Naive B cell (primary cell): ENCODE data around the gene ADRB1. TPM values are rescaled to one million over a fixed set of nuclear protein-coding genes. Genes with fewer than 3 reads are reported as not detected.
A peak's percentile ranks its signal among the peaks of the same experiment; 100 is the strongest.

Source experiments
- ATAC-seq, 2 donors: fragments of 150-1000 bp; cut with Tn5 transposase; 2 replicates each; pipeline ENCODE4 v1.10.0; 2021; ENCODE audit warnings: low read depth in 2 of 2, mild to moderate bottlenecking in 2 of 2, moderate library complexity in 2 of 2
- DNase-seq: peaks from one replicate; pipeline ENCODE4 v3.0.0; 2022
- H3K27ac Mint-ChIP-seq, 6 donors: one replicate each; pipeline ENCODE4 v1.8.0; 2020 to 2022; ENCODE audit warnings: mild to moderate bottlenecking in 6 of 6, mixed read lengths in 6 of 6, moderate library complexity in 5 of 6, inconsistent platforms in 2 of 6
- H3K27me3 Mint-ChIP-seq, 3 donors: one replicate each; pipeline ENCODE4 v1.8.0; 2021 to 2022; ENCODE audit warnings: mixed read lengths in 3 of 3, mild to moderate bottlenecking in 1 of 3
- H3K36me3 Mint-ChIP-seq, 2 donors: one replicate each; pipeline ENCODE4 v1.8.0; 2020 to 2022; ENCODE audit warnings: mixed read lengths in 2 of 2, inconsistent platforms in 1 of 2, mild to moderate bottlenecking in 1 of 2
- H3K4me1 Mint-ChIP-seq, 3 donors: one replicate each; pipeline ENCODE4 v1.8.0; 2020 to 2022; ENCODE audit warnings: mixed read lengths in 3 of 3, inconsistent platforms in 1 of 3, mild to moderate bottlenecking in 1 of 3, moderate library complexity in 1 of 3
- H3K4me3 Mint-ChIP-seq, 8 donors: one replicate each; pipeline ENCODE4 v1.8.0; 2020 to 2022; ENCODE audit warnings: mild to moderate bottlenecking in 8 of 8, mixed read lengths in 8 of 8, moderate library complexity in 8 of 8, inconsistent platforms in 2 of 8
- H3K9me3 Mint-ChIP-seq, 7 donors: one replicate each; pipeline ENCODE4 v1.8.0; 2020 to 2022; ENCODE audit warnings: mixed read lengths in 7 of 7, mild to moderate bottlenecking in 5 of 7, inconsistent platforms in 2 of 7, moderate library complexity in 1 of 7
- polyA plus RNA-seq, 6 donors: library from polyadenylated mRNA; unstranded; fragments of 300-500 nt; fragmentation: Illumina TruSeq; gene quantifications; one replicate each; pipeline ENCODE4 v1.2.3, GENCODE V29; 2021; ENCODE audit warnings: low read depth in 6 of 6

Gene ADRB1
- polyA plus RNA-seq, 6 donors from 2014 or later = 0.66 TPM; not detected in 5

DNA sequence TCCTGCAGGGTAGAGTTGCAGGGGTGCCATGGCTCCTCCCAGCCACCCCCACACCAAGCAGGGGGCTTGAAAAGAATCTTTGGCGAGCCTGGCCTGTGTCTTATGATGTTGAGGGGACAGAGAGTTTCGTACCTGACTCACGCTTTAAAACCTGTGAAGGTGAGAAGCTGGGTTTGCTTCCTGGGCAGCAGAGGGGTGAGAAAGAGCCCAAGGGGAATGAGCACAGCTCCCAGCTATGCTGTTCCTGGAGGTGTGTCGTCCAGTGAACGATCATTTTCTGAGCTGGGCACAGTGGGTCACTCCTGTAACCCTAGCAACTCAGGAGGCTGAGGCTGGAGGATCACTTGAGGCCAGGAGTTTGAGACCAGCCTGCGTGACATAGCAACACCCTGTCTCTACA, 13.5 kb upstream of the ADRB1 start:
- H3K27ac Mint-ChIP-seq = no peak overlapping the region

DNA sequence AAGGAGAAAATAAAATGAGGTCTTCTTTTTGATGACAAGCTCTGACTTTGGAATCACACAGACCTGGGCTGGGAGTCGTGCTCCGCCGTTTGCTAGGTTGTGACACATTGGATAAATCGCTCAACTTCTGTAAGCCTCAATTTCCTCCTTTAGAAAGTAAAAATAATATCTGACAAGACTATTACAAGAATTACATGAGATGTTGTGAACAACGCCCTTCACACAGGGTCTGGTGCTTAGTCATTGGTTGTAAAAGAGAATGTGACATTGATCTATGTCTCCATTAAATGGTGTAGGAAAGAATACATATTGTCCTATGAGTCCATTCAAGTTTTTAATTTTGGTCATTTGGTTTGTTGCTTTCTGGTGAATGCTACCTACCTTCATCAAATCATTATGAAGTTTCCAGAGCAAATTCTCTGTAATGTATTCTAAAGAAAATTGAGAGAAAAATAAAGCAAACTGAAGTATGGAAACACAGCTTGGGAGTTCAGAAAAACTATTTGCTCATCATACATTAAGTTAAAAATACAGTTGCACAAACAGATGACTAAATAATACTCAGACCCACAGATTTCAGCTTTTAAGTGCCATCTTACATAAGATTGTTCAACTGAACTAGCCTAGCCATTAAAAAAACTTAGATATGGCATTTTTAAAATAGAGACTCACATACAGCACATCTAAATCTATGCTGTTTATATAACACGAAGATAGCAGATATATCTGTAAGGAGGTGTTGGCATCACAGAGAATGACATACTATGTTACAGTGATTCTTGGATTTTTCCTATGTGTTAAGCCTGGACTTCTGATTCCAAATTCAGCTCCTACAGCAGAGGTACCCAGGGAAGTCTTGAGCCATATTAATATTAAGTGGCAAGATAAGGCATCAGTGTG, 12.3 kb upstream of the ADRB1 start:
- ATAC-seq = no peak
- Mint-ChIP-seq H3K4me3 (no peak overlapping the region), H3K4me1 (peaks cover 0 to 23% (median 23%) of the 10 kb centered on the region in 3 donors), H3K27me3 (peaks cover 0 to 5% (median 0%) of the 10 kb centered on the region in 3 donors), H3K9me3 (no peaks in the 10 kb centered on the region), H3K36me3 (no peaks in the 10 kb centered on the region), H3K27ac (no peak overlapping the region)
- DNase-seq = no peak

More for the DNA sequence above, 13.5 kb upstream of the ADRB1 start:
- H3K9me3 Mint-ChIP-seq = no peaks in the 10 kb centered on the region
- peaks cover 6 to 29% (median 28%) of the 10 kb centered on the region in 3 donors for H3K4me1 Mint-ChIP-seq
- DNase-seq (no peak), ATAC-seq (no peak)
- no peaks in the 10 kb centered on the region for H3K36me3 Mint-ChIP-seq
- no peak overlapping the region for H3K4me3 Mint-ChIP-seq
- H3K27me3 Mint-ChIP-seq = peaks cover 0 to 5% (median 0%) of the 10 kb centered on the region in 3 donors

DNA sequence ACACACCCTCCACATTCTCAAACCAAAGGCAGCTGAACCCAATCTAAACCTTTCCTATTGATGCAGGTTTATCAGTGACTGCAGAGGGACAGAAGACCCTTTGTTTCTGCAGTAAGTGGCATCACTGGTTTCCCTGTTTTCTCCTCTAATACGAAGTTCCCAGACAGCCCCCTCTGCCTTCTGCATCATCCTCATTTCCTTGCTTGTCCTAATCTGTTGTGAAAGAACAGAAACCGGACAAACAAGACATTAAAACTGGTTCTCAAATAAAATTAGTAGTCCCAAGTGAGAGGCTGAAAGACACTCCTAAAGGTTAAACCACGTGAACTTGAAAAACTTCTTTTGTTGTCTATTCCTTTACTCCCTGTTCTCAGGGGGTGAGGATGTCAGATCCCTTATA, 10.1 kb upstream of the ADRB1 start:
- Mint-ChIP-seq H3K9me3 (no peaks in the 10 kb centered on the region), H3K27me3 (peaks cover 0 to 5% (median 1%) of the 10 kb centered on the region in 3 donors), H3K36me3 (no peaks in the 10 kb centered on the region), H3K4me1 (peaks cover 0 to 12% (median 10%) of the 10 kb centered on the region in 3 donors), H3K27ac (peak overlapping the region in 2 of 6 donors; percentile 33 to 44), H3K4me3 (no peak overlapping the region)
- ATAC-seq (no peak), DNase-seq (no peak)

DNA sequence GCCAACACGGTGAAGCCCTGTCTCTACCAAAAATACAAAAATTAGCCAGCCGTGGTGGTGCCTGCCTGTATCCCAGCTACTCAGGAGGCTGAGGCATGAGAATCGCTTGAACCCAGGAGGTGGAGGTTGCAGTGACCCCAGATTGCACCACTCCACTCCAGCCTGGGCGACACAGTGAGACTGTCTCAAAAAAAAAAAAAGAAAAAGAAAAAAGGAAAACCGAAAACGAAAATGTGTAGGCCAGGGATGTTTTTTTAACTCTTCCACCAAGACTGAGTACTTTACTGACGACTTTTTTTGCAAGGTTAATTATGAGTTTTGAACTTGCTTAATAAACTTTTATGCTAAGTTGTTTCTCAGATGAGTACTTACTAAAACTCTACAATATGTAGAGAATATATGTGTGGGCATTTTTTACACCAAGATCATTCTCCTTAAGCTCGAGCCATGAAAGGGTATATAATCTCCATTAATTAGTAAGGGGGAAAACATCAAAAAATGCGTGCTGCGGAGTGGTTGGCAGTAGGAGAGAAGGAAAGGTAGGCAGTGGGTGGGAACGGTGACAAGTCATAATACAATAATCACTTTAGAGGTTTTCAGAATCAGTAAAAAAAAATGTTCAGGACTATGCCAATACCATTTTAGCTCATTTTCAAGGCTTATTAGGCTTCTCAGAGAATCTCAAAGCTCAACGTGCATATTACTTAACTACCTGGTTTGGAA, 8.6 kb upstream of the ADRB1 start:
- Mint-ChIP-seq H3K4me3 (peak overlapping the region in 2 of 8 donors; percentile 58 to 62), H3K27me3 (peaks cover 1 to 14% (median 12%) of the 10 kb centered on the region in 3 donors), H3K27ac (peak overlapping the region in 3 of 6 donors; percentile 42 to 89 (median 47)), H3K36me3 (no peaks in the 10 kb centered on the region), H3K4me1 (peaks cover 0 to 12% (median 10%) of the 10 kb centered on the region in 3 donors), H3K9me3 (no peaks in the 10 kb centered on the region)
- ATAC-seq = peak in 1 of 2 donors; percentile 99
- no peak for DNase-seq

DNA sequence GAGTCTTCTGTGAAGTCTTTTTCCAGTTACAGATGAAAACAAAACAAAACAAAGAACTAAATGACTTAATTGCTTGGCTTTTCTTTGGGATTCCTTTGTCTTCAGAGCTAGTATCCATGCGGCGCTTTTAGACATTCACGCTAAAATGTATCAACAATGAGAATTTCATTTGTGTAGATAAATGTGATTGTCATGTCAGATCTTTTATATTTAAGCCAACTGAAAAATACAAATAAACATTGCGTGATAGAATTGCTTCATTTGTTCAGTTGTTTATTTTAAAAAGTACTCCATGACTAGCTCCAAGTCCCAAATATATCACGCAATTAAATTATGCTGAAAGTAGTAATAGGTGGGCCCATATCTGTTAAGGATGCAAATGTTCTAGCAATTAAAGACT, 7.9 kb upstream of the ADRB1 start:
- Mint-ChIP-seq H3K4me1 (peaks cover 0 to 12% (median 10%) of the 10 kb centered on the region in 3 donors), H3K27me3 (peaks cover 6 to 19% (median 18%) of the 10 kb centered on the region in 3 donors)

DNA sequence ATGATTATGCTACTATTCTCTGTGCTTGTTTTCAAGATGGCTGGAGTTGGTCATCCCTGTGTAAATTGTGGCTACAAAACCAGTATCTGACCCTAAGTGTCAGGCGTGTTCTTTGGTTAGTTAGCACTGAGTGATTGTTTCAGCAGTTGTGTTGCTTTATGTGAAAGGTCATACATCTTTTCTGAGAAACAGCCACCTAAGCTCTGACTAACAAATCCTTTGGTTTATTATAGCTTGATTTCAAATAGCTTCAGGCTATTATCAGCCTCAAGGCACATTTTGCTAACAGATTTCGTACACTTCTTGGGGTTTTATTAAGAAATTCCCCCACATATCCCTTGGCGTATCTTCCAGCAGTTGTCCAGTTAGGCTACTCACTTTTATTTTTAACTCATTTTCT, 4.8 kb upstream of the ADRB1 start:
- no peaks in the 10 kb centered on the region for H3K9me3 Mint-ChIP-seq
- H3K27ac Mint-ChIP-seq = no peak overlapping the region
- H3K4me1 Mint-ChIP-seq = peaks cover 6 to 20% (median 17%) of the 10 kb centered on the region in 3 donors
- no peak overlapping the region for H3K4me3 Mint-ChIP-seq
- ATAC-seq (no peak), DNase-seq (no peak)
- H3K36me3 Mint-ChIP-seq = no peaks in the 10 kb centered on the region
- peaks cover 6 to 38% (median 29%) of the 10 kb centered on the region in 3 donors for H3K27me3 Mint-ChIP-seq

More for the DNA sequence above, 7.9 kb upstream of the ADRB1 start:
- no peak overlapping the region for H3K27ac Mint-ChIP-seq
- DNase-seq = no peak
- H3K4me3 Mint-ChIP-seq = no peak overlapping the region
- ATAC-seq = no peak
- no peaks in the 10 kb centered on the region for H3K36me3 Mint-ChIP-seq
- no peaks in the 10 kb centered on the region for H3K9me3 Mint-ChIP-seq

DNA sequence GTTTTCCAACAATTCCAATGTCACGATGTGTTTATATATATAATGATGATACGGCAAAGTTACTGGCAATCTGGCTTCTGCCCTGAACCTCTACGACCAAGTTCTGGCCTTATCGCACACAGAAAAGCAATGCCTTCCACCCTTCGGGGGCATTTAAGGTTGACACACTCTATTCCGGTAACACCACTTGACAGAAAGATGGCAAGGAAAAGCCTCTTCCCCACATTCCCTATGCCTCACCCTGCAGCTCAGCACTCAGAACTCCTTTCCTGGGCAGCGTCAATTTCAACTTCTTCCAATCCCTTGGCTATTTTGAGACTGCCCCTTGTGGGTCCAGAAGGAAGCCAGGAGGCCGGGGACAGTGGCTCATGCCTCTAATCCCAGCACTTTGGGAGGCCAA, 2.5 kb upstream of the ADRB1 start:
- no peak overlapping the region for H3K27ac Mint-ChIP-seq
- no peaks in the 10 kb centered on the region for H3K36me3 Mint-ChIP-seq
- DNase-seq (no peak), ATAC-seq (no peak)
- H3K4me1 Mint-ChIP-seq = peaks cover 16 to 19% (median 18%) of the 10 kb centered on the region in 3 donors
- peak overlapping the region in 2 of 8 donors; percentile 12 to 15 for H3K4me3 Mint-ChIP-seq
- H3K9me3 Mint-ChIP-seq = peaks cover 0 to 4% (median 0%) of the 10 kb centered on the region in 7 donors
- peaks cover 21 to 54% (median 42%) of the 10 kb centered on the region in 3 donors for H3K27me3 Mint-ChIP-seq

DNA sequence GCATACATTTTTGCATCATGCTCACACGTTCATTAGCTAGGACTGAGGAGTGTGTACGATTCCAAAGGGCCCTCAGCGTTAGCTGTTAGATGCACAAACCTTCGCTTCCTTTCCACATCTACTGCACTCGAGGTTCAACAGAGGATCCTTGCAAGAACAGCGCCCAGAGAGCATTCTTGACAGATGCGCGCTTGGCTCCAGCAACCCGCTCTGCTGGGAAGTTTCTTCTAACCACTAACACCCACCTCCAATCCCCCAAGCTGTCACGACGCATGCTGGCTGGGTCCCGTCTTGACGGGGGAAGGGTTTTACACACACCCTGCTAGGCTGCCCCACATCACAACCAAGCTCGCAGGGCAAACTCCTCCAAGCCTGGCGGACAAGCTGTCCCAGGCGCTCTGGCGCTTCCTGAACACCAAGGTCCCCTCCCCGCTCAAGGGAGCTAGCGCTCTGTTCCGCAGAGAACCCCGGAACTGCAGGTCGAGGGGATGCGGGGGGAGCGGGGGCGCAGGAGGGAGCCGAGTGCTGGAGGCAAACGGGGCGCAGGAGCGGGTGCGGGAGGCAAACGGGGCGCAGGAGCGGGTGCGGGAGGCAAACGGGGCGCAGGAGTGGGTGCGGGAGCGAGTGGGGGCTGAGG, 653 bp upstream of the ADRB1 start:
- DNase-seq (peak; percentile 25), ATAC-seq (peak; percentile 38 to 49)
- peaks cover 0 to 4% (median 0%) of the 10 kb centered on the region in 7 donors for H3K9me3 Mint-ChIP-seq
- H3K4me1 Mint-ChIP-seq = peaks cover 18 to 20% (median 19%) of the 10 kb centered on the region in 3 donors
- H3K36me3 Mint-ChIP-seq = no peaks in the 10 kb centered on the region
- no peak overlapping the region for H3K27ac Mint-ChIP-seq
- peak overlapping the region; percentile 68 to 94 (median 84) for H3K4me3 Mint-ChIP-seq
- peaks cover 22 to 58% (median 55%) of the 10 kb centered on the region in 3 donors for H3K27me3 Mint-ChIP-seq

DNA sequence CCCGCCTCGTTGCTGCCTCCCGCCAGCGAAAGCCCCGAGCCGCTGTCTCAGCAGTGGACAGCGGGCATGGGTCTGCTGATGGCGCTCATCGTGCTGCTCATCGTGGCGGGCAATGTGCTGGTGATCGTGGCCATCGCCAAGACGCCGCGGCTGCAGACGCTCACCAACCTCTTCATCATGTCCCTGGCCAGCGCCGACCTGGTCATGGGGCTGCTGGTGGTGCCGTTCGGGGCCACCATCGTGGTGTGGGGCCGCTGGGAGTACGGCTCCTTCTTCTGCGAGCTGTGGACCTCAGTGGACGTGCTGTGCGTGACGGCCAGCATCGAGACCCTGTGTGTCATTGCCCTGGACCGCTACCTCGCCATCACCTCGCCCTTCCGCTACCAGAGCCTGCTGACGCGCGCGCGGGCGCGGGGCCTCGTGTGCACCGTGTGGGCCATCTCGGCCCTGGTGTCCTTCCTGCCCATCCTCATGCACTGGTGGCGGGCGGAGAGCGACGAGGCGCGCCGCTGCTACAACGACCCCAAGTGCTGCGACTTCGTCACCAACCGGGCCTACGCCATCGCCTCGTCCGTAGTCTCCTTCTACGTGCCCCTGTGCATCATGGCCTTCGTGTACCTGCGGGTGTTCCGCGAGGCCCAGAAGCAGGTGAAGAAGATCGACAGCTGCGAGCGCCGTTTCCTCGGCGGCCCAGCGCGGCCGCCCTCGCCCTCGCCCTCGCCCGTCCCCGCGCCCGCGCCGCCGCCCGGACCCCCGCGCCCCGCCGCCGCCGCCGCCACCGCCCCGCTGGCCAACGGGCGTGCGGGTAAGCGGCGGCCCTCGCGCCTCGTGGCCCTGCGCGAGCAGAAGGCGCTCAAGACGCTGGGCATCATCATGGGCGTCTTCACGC, 825 bp downstream of the ADRB1 start:
- H3K27ac Mint-ChIP-seq = no peak overlapping the region
- H3K4me1 Mint-ChIP-seq = peaks cover 19 to 23% (median 20%) of the 10 kb centered on the region in 3 donors
- DNase-seq (no peak), ATAC-seq (no peak)
- H3K27me3 Mint-ChIP-seq = peaks cover 25 to 65% (median 60%) of the 10 kb centered on the region in 3 donors
- no peaks in the 10 kb centered on the region for H3K36me3 Mint-ChIP-seq
- H3K9me3 Mint-ChIP-seq = peaks cover 0 to 4% (median 0%) of the 10 kb centered on the region in 7 donors
- H3K4me3 Mint-ChIP-seq = peak overlapping the region; percentile 80 to 93 (median 83)

DNA sequence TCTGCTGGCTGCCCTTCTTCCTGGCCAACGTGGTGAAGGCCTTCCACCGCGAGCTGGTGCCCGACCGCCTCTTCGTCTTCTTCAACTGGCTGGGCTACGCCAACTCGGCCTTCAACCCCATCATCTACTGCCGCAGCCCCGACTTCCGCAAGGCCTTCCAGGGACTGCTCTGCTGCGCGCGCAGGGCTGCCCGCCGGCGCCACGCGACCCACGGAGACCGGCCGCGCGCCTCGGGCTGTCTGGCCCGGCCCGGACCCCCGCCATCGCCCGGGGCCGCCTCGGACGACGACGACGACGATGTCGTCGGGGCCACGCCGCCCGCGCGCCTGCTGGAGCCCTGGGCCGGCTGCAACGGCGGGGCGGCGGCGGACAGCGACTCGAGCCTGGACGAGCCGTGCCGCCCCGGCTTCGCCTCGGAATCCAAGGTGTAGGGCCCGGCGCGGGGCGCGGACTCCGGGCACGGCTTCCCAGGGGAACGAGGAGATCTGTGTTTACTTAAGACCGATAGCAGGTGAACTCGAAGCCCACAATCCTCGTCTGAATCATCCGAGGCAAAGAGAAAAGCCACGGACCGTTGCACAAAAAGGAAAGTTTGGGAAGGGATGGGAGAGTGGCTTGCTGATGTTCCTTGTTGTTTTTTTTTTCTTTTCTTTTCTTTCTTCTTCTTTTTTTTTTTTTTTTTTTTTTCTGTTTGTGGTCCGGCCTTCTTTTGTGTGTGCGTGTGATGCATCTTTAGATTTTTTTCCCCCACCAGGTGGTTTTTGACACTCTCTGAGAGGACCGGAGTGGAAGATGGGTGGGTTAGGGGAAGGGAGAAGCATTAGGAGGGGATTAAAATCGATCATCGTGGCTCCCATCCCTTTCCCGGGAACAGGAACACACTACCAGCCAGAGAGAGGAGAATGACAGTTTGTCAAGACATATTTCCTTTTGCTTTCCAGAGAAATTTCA, 1.7 kb downstream of the ADRB1 start:
- Mint-ChIP-seq H3K27ac (peak overlapping the region in 4 of 6 donors; percentile 64 to 94 (median 82)), H3K36me3 (no peaks in the 10 kb centered on the region), H3K4me3 (peak overlapping the region; percentile 79 to 93 (median 84)), H3K27me3 (peaks cover 25 to 60% (median 55%) of the 10 kb centered on the region in 3 donors), H3K4me1 (peaks cover 19 to 24% (median 23%) of the 10 kb centered on the region in 3 donors), H3K9me3 (peaks cover 0 to 4% (median 0%) of the 10 kb centered on the region in 7 donors)
- ATAC-seq (peak; percentile 37 to 56), DNase-seq (peak; percentile 44)

DNA sequence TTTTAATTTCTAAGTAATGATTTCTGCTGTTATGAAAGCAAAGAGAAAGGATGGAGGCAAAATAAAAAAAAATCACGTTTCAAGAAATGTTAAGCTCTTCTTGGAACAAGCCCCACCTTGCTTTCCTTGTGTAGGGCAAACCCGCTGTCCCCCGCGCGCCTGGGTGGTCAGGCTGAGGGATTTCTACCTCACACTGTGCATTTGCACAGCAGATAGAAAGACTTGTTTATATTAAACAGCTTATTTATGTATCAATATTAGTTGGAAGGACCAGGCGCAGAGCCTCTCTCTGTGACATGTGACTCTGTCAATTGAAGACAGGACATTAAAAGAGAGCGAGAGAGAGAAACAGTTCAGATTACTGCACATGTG, 2.4 kb downstream of the ADRB1 start:
- no peak for DNase-seq
- H3K27ac Mint-ChIP-seq = peak overlapping the region in 2 of 6 donors; percentile 64 to 94
- H3K36me3 Mint-ChIP-seq = peaks cover 0 to 6% of the 10 kb centered on the region in 2 donors
- H3K9me3 Mint-ChIP-seq = peaks cover 0 to 4% (median 0%) of the 10 kb centered on the region in 7 donors
- H3K4me3 Mint-ChIP-seq = peak overlapping the region; percentile 63 to 93 (median 81)
- ATAC-seq = no peak
- H3K27me3 Mint-ChIP-seq = peaks cover 29 to 61% (median 57%) of the 10 kb centered on the region in 3 donors
- peaks cover 19 to 24% (median 23%) of the 10 kb centered on the region in 3 donors for H3K4me1 Mint-ChIP-seq
